ENCODE data around the gene LATS1.
"Not testable (repeated sequence)": the region's sequence is repeated elsewhere in the genome, so short reads cannot be mapped to it uniquely, and the experiment has no call there.

Gene LATS1

DNA sequence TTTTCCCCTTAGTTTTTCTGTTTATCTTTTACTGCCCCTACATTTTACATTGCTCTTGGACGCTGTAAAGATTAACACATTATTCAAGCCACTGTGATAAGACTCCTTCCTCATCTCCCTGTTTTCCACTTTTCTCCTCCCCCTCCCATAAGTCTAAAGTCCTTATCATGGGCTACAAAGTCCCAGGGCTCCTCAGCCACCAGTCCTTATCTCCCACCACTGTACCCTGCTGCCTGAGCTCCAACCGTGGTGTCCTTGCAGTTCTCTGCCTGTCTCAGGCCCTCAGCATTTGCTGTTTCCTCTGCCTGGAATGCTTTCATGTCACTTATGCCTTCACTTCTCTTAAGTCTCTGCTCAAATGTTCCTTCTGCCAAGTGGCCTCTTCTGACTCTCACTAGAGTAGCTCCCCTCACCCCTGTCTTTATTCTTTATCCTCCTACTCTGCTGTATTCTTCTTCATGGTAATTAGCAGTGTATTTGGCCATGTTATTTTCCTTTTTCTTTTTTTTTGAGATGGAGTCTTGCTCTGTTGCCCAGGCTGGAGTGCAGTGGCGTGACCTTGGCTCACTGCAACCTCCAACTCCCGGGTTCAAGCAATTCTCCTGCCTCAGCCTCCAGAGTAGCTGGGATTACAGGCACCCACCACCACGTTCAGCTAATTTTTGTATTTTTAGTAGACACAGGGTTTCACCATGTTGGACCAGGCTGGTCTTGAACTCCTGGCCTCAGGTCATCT lies 10.8 kb upstream of the LATS1 start:
- no peak for DNase-seq

DNA sequence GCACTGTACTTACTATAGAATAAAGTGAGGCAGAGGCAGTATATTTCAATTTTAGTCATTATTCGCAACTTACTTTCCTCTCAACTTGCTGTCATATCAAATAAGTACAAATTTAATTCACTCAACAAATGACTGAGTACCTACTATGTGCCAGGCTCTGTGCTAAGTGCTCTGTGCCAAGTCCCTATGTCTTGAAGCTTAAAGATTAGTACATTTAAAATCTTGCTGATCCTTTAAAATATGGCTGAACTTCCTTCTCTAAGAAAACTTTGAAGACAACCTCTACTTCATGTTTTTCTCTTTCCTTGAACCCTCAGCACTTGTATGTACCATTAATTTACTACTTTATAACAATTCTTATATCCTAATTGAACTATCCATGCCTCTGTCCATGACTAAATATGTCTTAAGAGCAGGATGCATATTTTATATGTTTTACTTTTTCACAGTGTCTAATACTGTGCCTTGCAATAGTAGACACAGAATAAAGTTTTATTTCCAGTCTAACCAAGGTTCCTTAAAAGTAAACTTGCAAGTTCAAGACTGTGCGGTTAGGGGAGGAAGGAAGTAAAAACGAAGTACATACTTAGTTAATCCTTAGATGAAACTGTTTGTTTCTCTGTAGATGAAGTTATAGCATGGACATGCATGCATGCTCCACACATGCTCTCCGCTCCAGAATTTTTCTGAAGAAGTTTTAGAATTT lies 10.0 kb upstream of the LATS1 start:
- DNase-seq = no peak

DNA sequence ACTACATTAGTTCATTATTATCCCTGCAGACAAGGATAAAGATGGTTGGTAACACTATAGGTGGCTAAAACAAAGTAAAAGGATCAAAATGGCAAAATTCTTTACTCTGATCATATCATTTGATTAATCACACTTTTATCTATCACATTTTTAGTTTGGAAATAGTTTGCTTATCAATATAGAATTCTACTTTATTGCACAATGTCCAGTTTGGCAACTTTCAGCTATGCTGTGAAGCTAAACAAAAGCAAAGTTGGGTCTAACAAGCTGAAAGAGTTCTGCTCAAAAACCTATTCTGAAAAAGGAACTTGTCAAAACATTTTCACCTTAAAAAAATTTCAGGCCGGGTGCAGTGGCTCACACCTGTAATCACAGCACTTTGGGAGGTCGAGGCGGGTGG lies 7.9 kb upstream of the LATS1 start:
- no peak for DNase-seq

DNA sequence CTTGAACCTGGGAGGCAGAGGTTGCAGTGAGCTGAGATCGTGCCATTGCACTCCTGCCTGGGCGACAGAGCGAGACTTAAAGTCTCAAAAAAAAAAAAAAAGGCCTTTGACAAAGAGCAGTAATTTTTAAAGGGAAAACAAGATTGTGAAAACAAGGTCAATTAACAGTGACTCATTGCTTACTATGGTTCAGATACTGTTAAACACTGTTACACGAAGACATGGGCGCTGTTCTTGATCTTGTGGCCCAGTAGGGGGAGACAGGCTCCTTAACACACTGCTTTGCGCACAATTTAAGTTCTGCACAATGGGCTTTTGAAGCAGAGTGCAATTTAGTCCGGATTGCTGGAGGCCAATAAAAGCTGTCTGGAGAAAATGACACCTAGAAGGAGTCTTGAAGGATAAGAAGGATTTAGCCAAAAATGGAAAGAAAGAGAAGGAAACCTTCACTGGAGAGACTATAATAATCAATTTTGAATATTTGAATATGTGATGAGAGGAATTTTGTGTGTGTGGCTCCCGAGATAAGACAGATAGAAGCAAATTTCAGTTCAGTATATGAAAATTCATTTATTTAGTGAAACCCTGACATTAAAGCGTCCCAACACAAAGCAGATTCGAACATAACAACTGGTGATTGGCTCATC lies 6.0 kb upstream of the LATS1 start:
- DNase-seq = peak; percentile 24

DNA sequence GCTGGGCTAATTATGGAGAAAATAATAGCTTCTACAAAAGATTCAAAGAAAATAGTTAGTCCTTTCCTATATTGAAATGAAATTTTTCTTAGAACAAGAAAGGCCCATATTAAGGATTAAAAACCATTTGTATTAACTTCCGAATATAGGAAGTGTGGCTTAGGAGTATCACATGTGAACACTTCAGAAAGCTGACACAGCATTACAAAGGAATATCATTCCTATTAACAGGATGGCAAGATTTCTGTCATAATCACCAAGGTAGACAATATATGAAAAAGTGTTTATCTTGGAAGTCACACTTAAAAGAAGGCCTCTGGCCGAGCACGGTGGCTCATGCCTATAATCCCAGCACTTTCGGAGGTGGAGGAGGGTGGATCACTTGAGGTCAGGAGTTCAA lies 5.4 kb upstream of the LATS1 start:
- DNase-seq = no peak

DNA sequence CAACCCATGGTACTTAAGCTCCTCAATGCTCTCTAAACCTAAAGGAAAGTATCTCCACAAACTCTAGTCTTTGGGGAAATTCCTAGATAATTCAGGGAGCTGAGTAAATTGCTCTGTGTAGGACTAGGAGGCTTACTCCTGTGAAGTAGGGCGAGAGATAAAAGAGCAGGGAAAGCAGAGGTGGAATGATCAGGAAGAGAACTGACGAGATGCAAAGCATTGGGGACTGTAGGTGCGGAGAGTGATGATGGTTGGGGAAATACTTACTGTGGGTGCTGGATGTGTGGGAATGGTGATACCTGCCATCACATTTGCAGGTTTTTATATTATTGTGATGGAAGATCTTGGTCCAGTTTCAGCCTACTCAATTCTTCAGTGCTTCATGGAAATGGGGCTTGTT lies 1.6 kb upstream of the LATS1 start:
- no peak for DNase-seq

DNA sequence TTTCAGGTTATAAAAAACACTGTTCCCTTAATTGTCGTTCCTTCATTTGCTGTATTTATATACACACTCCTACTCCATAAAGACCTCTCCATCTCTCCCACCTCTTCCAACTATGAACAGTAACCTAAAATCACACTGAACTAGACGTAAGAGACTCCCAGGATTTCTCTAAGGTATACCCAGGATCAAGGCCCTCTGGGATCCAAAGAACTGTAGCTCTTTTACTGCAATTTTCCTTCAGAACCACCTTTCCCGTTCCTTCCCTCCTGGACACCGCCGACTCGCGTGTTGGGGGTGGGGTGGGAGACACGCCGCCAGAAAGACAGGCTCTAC lies 680 bp downstream of the LATS1 start:
- no peak for DNase-seq

DNA sequence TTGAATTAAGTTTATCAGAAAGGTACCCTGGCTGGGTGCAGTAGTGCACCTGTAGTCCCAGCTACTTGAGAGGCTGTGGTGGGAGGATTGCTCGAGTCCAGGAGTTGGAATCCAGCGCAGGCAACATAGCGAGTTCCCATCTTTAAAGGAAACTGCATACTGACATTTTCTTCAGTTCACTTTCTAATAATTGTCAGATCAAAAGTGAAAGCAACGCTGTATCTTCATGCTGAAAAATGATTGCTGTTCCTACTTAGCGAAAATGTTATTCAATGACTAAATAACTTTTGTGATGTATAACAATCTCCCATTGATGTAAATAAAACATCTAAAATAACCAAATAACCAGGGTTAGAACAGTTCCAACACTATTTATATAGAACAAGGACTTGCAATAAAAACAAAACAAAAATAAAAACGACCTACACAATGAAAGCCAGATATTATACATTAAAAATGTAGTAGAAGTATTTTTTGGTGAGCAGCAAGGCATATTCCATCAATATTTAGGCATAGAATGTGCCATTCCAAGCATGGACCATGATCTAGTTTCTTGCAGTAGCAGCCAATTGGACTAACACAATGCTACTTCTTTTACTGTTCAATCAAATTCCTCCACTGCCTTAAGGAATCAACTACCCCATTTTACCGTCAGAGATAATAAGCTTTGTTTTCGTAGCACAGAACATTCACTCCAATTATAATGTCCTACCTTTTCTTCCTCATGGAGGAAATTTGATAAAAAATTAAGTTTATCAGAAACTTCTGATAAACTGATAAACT lies 1.5 kb downstream of the LATS1 start:
- no peak for DNase-seq

DNA sequence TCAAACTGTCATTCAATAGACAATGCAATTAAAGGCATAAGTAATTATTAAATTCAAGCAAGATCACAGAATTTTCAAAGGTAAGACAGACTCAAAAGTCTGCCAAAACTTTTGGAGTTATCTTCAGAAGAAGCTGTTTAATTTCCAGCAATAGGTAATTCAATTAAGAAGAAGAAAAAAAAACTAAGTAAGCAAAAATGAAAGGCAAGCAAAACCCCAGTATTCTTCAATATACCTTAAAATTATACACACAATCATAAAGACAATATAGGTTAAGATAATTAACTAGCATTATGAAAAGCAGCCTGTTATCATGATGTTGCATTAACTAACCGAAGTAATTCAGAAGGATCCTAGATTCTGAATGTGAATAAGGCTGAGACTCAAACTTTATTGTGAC lies 3.5 kb downstream of the LATS1 start:
- DNase-seq = no peak

DNA sequence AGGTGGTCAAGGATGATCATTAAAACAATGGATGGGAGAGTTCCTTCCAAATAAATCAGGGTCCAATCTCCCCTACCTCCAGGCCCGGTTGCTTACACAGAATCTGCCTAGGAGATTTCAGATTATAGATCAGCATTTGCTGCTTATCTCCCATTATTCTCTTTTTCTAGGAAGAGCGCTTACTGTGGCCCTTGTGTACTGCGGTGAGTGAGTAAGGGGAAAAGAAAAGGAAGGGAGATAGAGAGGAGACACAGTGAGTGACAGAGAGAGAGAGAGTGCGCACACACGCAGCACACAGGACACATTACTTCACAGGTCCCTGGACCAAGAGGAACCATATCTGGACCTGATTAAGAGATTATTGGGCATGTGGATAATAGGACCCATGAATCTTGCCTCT lies 6.2 kb downstream of the LATS1 start:
- DNase-seq = no peak

DNA sequence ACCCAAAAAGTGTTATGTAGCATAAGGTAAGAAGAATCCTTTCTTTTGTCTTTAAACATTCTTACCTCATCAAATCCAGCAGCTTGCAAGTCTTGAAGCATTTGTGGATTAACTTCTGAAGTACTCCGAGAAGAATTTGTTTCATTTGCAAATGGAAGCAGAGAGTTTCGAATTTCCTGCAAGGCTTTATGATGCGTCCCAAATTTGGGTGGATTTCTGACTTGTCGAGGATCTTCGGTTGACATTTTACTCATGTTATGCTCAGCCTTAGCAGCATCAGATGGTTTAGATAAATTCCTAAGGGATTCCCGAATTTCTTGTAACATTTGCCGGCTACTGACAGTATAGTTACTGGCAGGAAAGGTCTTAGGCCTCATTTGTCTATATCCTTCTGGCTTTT lies 16.2 kb downstream of the LATS1 start:
- DNase-seq = no peak

DNA sequence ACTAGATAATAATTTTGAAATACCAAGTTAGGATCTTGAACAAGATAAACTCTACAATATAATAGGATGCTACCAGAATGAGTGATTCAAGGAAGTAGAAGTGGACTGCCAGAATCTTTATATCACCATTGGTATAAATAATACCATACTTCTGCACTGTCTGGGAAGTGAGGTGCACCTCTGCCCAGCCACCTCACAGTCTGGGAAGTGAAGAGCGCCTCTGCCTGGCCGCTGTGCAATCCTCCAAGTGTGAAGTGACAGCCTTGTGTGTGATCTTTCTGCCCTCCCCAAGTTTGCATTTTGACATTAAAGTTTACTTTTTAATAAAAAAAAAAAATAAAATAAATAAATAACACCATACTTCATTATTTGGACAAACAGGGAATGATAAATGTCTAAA lies 18.8 kb downstream of the LATS1 start:
- no peak for DNase-seq

DNA sequence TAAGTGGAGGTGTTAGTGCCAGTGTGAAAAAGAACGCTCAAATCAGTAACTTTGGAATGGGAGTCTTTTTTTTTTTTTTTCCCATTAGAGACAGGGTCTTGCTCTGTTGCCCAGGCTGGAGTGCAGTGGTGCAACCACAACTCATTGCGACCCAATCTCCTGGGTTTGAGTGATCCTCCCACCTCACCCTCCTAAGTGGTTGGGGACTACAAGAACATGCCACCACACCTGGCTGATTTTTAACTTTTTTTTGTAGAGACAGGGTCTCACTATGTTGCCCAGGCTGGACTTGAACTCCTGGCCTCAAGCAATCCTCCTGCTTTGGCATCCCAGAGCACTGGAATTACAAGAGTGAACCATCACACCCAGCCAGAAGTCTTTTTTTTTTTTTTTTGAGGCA lies 19.7 kb downstream of the LATS1 start:
- DNase-seq = no peak

DNA sequence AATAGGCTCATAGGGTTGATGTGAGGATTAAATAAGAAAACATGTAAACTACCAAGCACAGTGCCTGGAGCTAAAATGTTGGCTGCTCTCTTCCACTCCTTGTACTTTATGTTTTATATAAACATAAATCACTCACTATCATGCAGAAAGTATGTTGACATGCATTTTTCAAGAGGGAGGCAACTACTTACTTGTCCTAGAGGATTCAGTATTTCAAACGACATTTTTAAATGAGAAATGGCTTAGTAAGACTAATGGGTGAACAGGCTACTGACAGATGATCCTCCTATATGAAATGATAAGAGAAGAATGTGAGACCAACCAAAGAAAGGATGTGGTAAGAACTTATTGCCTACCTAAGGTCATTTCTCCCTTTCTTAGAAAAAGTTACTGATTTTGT lies 21.0 kb downstream of the LATS1 start:
- no peak for DNase-seq

DNA sequence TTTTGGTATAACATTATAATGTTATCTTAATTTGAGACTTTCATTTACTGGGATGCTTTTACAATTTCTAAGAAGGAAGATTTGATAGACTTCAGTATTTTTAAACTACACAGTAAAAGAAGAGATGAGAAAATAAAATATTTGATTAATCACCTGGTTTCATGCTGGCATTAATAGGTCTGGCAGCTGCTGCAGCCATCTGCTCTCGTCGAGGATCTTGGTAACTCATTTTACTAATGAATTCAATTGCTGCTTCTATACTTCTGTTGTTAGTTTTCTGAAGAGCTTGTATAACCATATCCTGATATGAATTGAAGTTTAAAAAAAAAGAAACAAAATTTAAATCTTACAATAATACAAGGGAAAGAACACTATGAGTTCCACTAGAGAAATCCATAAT lies 23.0 kb downstream of the LATS1 start:
- no peak for DNase-seq

DNA sequence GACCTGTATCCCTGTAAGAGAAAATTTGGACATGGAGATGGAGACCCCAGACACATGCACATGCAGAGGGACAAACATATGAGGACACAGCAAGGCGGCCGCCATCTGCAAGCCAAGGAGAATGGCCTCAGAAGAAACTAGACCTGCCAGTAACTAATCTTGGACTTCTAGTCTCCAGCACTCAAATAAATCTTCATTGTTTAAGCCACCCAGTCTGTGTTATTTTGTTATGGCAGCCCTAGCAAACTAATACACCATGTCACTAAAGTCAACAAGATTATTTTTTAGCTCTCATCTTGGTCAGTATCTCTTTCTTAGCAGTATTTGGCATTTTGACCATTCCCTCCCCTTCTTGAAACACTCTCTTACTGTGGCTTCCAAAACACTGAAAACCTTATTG lies 26.7 kb downstream of the LATS1 start:
- DNase-seq = no peak

DNA sequence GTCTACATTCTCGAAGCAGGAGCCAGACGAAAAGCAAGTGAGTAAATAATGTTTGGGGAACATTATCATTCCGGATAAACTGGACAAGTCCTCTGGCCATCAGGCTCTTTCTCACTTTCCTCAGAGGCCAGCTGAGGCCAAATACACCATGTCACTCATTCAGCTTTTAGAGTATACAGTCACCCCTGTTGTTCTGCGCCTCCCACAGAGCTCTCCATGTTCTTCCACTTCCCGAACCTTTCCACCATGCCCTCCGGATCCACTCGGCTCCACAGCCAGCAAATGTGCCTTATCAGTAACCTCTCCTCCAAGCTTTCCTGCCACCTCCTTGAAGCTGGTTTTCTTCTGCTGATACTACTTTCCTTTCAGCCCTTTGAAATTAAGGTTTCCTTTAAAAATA lies 31.7 kb downstream of the LATS1 start:
- no peak for DNase-seq

DNA sequence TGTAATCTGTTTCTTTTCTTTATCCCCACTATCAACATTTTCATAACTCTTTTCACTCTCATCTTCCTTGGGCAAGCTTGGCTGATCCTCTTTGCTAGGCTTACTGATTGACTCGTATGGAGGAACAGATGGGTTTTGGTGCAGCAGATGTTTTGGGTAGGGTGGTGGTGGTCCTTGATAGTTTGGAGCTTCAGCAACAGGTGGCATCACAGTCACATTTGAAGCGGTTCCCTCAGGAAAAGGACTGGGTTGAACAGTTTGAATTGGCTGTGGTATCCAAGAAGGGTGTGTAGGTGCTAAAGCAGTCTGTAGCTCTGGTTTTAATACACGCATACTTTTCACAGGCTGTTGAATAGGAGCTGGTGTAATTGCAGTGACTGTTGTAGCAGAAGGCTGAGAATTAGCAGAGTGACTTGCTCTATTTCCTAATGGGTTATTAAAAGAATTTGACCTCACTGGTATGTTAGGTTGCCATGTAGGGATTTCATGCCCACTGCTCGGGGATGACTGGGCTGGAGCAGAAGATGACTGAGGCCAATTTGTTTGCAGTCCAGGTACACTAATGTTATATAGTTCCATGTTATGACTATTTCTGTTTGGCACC lies 34.5 kb downstream of the LATS1 start:
- no peak for DNase-seq

DNA sequence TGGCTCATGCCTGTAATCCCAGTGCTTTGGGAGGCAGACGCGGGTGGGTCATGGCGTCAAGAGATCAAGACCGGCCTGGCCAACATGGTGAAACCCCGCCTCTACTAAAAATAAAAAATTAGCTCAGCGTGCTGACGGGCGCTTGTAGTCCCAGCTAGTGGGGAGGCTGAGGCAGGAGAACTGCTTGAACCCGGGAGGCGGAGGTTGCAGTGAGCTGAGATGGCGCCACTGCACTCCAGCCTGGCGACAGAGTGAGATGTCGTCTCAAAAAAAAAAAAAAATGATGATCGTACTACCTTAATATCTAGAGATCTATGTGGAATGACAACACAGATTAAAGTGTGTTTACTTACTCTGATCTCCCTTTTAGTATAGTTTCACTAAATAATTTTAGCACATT lies 36.1 kb downstream of the LATS1 start:
- DNase-seq = not testable (repeated sequence)

DNA sequence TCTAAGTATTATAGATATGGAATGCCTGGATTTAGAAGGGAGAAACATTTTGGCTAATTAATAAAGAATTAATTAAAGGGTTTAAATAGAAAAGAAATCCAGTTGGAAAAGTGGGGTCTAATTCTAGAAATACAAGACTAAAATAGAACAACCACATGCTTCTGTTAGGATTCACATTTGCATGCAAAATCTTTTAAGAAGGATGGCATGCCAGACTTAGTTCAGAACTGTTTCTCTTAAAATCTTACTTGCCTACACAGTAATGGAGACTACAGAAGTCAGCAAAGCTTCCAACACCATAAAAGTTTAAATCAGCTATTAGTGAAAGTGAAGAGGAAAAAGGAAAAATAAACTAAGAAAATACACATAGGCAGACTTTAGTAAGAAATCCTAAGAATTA lies 36.7 kb downstream of the LATS1 start:
- no peak for DNase-seq

DNA sequence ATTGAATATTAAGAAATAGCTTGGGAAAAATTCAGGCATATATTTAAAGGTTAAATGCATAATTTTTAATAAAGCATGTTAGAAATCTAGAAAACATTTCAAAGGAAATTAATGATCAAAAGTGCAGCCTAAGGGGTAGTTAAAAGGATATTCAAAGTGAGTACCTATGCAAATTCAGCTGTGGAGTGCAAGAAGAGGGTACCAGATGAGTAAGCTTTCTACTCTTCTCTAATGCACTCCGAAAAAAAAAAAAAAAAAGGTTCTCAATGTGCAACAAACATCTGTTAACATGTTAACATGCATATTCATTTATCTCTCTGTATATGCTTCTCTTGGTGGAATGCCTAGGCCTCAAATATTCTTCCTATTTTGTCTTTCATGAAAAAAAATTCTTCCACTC lies 37.4 kb downstream of the LATS1 start:
- no peak for DNase-seq

DNA sequence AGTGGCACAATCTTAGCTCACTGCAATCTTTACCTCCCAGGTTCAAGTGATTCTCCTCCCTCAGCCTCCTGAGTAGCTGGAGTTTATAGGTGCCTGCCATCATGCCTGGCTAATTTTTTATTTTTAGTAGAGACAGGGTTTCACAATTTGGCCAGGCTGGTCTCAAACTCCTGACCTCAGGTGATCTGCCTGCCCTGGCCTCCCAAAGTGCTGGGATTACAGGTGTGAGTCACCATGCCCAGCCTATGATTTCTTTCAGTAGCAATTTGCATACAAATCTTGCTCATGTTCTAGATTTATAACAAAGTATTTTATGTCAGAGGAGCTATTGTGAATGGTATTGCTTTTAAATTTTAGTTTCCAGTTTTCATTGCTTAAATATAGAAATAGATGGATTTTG lies 45.6 kb downstream of the LATS1 start:
- not testable (repeated sequence) for DNase-seq

DNA sequence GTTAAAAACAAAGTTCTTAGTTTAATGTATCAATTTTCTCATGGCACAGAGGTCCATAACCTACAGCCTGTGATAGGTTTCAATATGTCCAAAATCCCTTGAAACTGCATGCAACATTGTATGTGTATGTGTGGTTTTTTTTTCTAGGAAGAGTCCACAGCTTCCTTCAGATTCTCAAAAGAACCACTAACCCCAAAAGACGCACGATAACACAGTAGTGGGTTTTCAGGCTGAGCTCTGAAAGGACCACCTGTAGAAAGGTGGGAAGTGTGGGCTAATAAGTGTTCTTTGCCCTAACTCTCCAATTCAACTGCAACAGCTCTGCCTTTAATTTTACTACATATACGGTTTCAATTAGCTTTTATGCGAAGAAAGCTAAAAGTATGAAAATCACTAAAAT lies 57.9 kb downstream of the LATS1 start:
- no peak for DNase-seq

All from stimulated activated CD4-positive, alpha-beta T cell treated with anti-CD3 and anti-CD28 coated beads, Interleukin-4, amount 100 ng/mL, for 1 hour (primary cell).